NCI-H345 treated with DMSO at 0.1 percent for 48 hours (cell line): Measurements from ENCODE around the gene BTF3.
"Not testable (repeated sequence)": the region's sequence is repeated elsewhere in the genome, so short reads cannot be mapped to it uniquely, and the experiment has no call there.

ENCODE experiments used
- DNase-seq: peaks from one replicate; lab custom pipeline; 2025; ENCODE audit not compliant: unreplicated experiment; lab: John Stamatoyannopoulos, UW

Gene BTF3

DNA sequence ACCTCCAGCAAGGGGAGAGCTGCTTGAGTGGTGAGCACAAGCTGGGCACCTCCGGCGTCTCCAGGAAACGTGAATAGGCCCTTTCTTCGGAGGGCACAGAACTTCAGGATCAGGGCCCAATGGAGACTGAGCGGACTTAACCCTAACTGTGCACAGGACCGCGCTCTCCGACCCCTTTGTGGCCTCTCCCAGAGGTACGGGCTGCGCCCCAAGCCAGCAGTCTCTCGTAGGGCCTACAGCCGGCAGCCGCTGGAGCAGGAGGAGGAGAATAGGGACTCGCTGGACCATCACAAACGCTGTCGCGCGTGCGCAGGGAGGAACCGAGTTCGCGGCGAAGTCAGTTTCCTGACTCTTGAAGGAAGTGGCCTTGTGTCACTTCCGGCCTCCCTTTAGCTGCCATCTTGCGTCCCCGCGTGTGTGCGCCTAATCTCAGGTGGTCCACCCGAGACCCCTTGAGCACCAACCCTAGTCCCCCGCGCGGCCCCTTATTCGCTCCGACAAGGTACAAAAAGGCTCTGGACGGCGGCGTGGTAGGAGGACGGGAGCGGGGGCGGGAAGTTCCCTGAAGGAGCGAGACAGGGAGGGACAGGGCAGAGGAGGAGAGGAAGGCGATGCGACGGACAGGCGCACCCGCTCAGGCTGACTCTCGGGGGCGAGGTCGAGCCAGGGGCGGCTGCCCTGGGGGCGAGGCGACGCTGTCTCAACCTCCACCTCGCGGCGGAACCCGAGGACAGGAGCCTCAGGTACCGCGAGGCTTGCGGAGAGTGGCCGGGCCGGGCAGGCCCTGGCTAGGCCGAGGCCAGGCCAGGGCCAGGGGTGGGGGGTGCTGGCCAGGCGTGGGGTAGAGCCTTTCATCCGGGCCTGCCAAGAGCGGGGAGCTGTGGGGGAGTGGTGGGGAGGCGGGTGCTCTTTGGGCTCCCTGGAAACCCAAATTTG is at the start of gene BTF3:
Gene BTF3 (plus strand): TSS at position 386 of the 936 bp plus-strand sequence. CDS start 226 bp downstream, at position 612.
- peak; percentile 81 for DNase-seq

DNA sequence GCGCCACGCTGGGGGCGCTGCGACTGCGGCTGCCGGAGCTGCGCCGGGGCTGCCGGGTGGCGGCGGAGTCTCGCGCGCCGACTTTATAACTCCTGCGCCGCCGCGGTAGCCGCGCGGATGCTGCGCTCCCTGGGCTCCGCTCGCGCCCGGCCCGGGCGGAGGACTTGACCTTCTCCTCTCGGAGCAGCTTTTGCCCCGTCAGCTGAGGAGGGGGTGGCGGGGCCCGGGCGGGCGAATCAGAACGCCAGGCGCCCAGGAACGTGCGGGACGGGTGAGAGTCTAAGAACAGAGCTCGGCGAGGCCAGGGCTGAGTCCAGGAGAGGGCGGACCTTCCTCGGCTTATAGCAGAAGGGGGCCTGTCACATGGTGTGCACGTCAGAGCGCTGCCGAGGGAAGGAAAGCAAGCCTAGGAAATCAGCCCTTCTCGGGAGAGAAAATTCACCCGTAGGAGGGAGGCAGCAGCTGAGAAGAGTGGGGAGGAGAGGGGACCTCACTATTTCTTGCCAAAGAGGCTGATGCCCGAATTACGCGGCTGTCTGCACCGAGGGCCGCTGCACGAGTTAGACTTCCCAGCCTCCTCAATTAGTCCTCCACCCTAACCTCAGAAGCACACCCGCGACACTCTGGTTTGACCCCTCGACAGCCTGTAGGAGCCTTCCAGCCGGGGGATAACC is 49.6 kb upstream of the BTF3 start, which contains the start of gene FOXD1:
Gene FOXD1 (minus strand): TSS at position 315 of the 674 bp plus-strand sequence. CDS start 415 bp downstream, outside the sequence.
- peak; percentile 75 for DNase-seq

DNA sequence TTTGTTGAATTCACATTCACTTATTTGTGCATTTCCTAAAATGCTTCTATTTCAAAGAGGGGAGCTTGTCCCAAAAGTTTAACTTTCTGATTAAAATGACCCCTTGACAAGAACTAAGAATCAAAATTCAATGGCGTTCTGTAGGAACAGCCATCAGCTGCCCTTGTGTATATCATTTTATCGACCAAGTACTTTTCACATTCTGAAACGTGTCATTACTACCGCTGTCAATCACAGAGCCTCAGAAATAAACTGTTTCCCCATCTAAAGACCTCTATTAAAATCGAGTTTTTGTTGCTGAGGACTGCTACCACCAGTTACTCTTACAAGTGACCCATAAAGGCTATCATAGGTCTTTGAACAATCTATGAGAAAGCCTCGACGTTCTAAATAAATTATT is 48.1 kb upstream of the BTF3 start:
- no peak for DNase-seq

DNA sequence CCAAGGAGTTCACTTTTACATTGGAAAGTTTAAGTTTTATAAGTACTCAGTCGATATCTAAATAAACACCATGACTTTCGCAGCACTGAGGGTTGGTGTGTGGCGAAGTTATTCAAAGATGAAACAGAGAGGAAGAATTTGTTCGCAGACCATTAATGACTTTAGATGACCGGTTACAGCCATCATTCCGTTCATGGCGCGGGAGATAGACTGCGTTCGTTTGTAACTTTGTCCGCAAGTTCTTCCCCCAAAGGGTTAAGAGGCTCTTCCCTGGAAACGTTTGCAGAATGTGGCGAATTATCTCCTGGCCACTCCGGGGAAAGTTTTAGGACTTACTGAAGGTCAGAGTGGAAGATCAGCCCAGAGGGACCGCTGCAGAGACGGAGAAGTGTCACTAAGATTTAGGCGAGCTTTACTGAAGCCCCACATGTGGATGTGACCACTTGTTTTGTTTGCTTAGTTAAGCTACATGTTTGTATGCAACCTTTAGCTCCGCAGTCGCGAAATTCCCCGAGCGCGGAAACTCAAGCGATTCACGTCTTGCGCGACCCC is 47.5 kb upstream of the BTF3 start:
- no peak for DNase-seq

DNA sequence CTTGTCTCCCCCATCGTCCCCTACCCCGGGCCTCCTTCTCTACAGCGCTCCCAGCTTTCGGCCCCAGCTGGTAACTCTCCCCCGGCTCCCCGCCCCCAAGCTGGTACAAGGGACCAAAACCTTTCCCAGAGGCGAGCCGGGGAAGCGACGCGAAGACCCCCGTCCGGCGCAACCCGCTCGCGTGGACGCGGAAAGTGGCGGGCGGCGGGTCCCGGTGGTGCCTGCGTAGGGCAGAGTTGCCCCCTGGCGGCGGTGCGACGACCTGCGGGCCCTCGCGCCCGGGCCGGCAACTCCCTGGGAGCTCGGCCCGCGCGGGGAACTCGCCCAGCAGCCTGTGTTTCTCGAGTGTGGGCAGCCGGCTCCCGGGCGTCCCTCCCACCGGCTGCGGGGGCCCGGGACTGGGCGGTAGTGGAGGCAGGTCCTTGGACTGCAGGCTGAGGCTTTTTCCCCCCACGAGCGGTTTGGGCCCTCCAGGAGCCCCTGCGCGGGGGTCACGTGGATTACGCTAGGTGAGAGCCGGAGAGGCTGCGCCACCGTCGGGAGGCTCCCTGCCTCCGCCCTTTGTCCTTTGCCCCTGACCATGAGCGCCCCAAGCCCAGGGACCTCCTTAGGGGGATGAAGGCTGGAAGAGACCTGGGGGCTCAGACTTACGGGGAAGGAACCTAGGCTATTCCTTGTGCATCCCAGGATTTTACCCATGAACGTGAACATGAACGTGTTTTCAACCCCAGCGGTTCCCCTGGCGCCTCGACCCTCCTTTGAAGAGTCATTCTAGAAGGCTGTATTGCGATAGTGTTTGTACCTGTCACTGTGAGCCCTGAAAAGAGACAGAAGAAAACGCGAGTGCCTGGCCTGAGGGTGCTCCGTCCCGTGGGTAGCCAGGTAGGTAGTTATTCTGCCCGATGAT is 46.8 kb upstream of the BTF3 start:
- DNase-seq: no peak

DNA sequence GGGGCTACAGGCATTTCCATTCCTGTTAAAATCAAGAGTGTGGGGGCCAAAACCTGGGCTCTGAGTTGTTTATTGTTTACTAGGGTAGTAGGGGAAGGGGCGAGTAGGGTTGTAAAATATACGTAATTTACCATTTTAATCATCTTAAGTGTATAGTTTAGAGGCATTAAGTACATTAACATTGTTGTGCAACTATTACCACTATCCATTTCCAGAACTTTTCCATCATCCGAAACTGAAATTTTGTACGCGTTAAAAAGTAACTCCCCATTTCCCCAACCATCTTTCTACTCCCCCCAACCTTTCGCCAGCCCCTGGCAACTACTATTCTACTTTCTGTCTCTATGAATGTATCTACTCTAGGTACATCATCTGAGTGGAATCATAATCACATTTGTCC is 46.0 kb upstream of the BTF3 start:
- DNase-seq: no peak

DNA sequence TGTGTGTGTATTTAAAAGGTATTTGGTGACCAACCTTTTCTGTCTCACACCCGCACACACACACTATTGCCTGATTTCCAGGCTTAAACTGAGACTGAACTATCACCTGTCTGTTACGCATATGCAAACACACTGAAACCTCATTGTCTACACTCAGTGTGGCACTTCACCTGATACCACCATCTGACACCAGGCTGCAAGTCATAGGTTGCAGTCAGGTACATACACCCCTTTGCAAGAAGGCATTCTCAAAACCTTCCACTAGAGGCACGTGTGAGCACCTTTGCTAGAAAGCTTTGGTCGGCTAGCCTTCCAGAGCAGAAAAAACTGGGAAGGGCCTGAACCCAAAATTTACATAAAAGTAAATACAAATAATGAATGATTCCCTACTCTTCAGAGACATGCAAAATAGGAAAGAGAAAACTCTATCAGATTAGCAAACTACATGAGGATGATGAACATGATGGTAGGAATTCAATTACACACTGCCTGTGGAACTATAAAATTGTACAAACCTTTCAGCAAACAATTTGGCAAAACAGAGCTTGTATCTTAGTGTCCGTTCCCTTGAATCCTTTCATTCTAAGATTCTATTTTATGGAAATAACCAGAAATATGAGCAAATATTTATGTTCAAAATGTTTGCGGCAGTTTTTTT is 43.7 kb upstream of the BTF3 start:
- DNase-seq: peak; percentile 85

DNA sequence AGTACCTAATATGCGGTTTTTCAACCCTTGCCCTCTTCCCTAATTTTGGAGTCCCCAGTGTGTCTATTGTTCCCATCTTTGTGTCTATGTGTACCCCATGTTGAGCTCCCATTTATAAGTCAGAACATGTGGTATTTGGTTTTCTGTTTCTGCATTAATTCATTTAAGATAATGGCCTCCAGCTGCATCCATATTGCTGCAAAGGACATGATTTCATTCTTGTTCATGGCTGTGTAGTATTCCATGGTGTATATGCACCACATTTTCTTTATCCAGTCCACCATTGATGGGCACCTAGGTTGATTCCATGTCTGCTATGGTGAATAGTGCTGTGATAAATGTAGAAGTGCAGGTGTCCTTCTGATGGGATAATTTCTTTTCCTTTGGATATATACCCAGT is 41.8 kb upstream of the BTF3 start:
- not testable (repeated sequence) for DNase-seq

DNA sequence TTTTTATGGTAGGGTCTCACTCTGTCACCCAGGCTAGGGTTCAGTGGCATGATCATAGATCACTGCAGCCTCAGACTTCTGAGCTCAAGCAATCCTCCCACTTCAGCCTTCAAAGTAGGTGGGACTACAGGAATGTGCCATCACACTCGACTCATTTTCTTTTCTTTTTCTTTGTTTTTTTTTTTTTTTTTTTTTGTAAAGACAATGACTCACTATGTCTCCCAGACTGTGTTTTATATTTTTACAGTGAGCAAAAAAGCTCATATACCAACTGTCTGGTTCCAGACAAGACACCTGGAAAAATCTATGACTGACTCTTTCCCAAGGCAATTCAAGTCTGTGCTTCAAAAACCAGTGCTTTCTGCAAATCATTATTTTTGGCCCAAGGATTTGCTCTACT is 38.9 kb upstream of the BTF3 start:
- no peak for DNase-seq

DNA sequence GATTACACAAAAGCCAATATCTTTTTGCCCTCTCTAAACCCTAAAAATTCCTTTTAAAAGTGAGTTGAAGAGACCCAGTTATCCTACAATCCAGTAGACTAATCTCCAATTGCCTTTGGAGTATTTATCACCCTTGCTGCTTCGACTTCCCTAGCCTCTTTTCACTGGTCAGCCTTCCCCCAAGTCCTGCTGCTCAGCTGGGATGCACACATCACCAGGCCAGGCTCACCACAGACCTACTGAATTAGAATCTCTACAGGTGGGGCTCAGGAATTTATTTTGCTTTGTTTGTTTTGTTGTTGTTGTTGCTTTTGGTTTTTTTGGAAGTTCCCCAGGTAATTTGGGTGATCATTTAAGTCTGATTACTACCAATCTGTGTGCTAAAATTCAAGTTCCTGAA is 38.1 kb upstream of the BTF3 start:
- DNase-seq: no peak

DNA sequence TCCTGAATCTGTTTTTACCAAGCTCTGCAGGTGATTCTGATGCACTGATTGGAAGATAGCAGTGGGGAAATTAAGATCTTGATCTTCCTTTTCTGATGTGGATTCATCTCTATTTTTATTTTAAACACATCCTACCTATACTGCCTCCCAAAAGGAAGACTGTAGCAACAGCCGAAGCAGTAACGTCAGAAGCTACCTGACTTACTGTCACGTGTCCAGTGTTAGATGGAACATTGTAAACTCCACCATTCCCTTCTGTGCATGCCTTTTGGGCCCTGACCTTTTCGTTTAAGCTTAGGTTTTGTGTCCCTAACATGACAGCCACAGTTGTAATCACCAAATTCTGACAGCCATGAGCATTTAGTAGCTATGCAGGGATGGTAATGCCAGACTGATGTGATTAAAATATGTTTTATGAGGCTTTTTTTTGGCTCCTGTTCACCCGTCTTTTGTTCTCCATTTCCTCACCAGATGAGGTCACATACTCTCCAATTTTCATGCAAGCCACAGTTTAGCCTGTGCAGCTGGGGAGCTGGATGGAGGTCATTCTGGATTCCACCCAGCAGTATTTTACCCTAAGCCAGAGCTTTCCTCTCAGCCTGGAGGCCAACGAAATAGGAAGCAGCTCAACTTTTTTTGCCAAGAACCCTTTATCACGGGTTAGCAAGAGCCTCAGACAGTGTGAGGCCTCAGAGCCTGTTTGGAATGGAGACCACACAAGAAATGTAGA is 34.1 kb upstream of the BTF3 start:
- no peak for DNase-seq

DNA sequence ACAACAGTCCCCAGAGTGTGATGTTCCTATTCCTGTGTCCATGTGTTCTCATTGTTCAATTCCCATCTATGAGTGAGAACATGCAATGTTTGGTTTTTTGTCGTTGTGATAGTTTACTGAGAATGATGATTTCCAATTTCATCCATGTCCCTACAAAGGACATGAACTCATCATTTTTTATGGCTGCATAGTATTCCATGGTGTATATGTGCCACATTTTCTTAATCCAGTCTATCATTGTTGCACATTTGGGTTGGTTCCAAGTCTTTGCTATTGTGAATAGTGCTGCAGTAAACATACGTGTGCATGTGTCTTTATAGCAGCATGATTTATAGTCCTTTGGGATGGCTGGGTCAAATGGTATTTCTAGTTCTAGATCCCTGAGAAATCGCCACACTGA is 29.6 kb upstream of the BTF3 start:
- DNase-seq: not testable (repeated sequence)

DNA sequence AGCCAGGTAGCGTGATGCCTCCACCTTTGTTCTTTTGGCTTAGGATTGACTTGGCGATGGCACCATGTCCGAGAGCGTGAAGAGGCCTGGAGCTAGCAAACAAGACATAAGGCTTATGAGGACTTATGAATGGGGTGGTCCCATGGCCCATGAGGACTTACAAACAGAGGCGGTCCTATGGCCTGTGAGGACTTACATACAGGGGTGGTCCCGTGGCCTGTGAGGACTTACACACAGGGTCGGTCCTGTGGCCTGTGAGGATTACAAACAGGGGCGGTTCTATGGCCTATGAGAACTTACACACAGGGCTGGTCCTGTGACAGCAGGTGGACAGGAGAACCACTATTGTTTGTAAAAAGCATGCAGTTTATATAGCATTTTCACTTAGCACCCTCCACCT is 28.4 kb upstream of the BTF3 start:
- DNase-seq: no peak

DNA sequence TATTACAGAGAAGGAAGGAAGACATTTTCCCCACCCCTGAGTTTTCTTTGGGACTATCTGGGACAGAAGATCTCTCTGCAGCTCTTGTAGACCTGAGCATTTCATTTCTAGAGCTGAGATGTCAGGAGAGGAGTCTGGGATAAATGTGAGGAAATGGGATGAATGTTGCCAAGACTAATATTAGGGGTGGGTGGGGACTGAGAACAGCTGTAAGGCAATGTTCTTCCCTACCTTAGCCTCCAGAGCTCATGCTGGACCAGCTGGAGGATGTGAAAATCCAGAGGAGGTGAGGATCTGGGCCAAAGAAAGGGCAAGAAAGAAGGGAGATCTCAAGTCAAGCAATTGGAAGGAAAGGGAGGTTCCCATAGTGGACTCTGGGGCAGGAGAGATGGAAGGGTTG is 26.6 kb upstream of the BTF3 start:
- DNase-seq: no peak

DNA sequence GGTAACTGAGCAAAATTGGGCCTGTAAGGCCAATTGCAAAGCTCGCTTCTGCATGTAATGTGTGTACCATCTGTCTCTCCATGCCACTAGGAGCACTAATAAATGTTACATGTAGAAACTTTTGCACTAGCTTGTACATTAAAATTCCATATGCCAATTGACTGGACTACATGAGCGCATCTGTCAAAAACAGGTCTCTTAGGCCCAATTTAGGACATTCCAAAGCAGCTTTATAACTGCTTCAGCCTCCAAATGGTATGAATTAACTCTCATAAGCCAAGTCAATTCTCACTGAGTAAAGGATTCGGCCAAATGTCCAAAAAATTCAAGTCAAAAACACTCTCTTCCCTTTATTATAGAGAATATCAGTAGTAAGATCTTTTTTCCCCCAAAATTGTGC is 26.1 kb upstream of the BTF3 start:
- DNase-seq: no peak

DNA sequence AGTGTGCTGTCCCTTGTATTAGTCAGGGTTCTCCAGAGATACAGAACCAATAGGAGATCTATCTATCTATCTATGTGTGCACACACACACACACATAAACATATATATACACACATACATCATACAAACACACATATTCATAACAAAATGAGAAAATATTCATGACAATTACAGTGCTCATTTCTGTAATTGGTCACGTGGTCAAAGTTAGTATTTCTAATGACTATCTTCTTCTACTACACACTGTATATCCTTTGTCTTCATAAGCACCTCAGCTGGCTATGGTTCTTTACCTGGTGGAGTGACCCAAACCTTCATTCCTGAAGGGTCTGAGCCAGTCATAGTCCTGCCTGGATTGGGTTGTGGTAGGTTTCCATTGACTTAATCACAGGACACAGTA is 17.7 kb upstream of the BTF3 start:
- DNase-seq: no peak

DNA sequence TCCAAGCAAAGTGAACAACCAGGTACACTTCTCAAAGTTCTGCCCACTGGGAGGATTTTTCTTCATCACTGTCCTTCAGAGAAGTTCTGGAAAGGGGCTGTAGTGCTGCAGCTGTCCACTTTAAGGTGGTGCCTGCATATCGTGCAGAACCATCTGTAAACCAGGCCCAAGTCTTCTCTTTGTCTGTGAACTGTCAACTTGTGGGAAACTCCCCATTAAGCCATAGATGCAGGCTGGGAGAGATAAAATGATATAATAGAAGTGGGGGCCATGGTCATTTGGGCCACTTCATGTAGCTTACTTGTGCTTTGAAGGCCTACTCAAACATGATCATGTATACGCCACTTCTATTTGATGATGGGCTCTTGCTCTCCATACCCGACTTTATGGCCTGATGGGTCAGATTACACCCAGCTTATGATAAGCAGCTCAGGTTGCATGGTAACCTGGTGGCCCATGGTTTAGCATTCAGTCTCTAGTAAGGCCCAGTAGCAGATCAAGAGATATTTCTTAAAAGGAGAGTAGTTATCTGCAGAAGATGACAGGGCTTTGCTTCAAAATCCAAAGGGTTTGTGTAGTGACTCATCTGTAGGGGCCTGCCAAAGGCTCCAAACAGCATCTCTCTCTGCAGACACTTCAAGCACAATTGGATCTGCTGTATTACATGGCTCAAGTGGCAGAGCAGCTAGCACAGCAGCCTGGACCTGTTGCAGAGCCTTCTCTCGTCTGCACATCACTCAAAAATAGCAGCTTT is 15.7 kb upstream of the BTF3 start:
- DNase-seq: peak; percentile 30

DNA sequence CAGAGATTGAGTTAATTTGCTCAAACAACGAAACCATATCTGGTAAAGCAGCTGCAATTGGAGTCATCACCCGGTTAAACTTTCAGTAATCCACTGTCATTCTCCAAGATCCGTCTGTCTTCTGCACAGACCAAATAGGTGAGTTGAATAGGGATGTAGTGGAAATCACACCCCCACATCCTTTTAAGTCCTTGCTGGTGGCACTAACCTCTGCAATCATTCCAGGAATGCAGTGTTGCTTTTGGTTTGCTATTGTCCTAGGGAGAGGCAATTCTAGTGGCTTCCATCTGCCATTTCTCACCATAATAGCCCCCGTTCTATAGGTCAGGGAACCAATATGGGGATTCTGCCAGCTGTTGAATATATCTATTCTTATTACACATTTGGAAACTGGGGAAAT is 14.6 kb upstream of the BTF3 start:
- no peak for DNase-seq

DNA sequence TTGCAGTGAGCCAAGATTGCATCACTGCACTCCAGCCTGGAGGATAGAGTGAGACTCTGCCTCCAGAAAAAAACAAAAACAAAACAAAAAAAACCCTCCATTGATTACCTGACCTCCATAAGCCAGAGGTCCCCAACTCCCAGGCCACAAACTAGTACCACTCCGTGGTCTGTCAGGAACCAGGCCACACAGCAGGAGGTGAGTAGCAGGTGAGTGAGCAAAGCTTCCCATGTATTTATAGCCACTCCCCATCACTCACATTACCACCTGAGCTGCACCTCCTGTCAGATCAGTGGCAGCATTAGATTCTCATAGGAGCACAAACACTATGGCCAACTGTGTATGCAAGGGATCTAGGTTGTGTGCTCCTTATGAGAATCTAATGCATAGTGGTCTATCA is 13.7 kb upstream of the BTF3 start:
- no peak for DNase-seq
